ENCODE data around the gene KCTD13. TPM values are rescaled to one million over a fixed set of nuclear protein-coding genes. Genes with fewer than 3 reads are reported as not detected.
"Not testable (repeated sequence)": the region's sequence is repeated elsewhere in the genome, so short reads cannot be mapped to it uniquely, and the experiment has no call there.

Gene KCTD13
- total and polyA plus RNA-seq, 4 donors: 15.0 to 26.2 (median 16.5) TPM

- ATAC-seq (ENCODE audit: insufficient read depth, low FRiP score) (peak; percentile 35), DNase-seq (peak; percentile 54 to 89 (median 68))
- Histone ChIP-seq H3K4me1 (ENCODE audit: control insufficient read depth in 5 of 5, insufficient read depth in 5 of 5, low read length in 5 of 5) (peaks cover 0 to 15% (median 4%) of the 10 kb centered on the region in 5 donors), H3K4me3 (peak overlapping the region; percentile 75), H3K36me3 (ENCODE audit: control insufficient read depth in 4 of 4, insufficient read depth in 4 of 4, low read length in 4 of 4) (peaks cover 0 to 5% (median under 1%) of the 10 kb centered on the region in 4 donors), H3K27me3 (ENCODE audit: control insufficient read depth in 3 of 3, insufficient read depth in 3 of 3, low read length in 2 of 3) (no peaks in the 10 kb centered on the region), H3K9ac (ENCODE audit: insufficient read depth in 1 of 2, low read length in 2 of 2) (peak overlapping the region; percentile 6 to 83), H3K27ac (ENCODE audit: low read depth in 1 of 2, low read length in 1 of 2) (peak overlapping the region; percentile 88 to 97), H3K9me3 (ENCODE audit: control insufficient read depth in 4 of 4, insufficient read depth in 3 of 4, low read length in 3 of 4) (no peaks in the 10 kb centered on the region)
- no peak for TF ChIP-seq CTCF (IDR thresholded peaks at IDR 0.05; ENCODE audit: control extremely low read depth, extremely low read depth)
- WGBS, 2 donors: 3 to 5% methylated on average over 18 of the region's 18 CpGs
Observed at GRCh38 chr16:29962344-29962994, 36.4 kb upstream of the KCTD13 start.

DNA sequence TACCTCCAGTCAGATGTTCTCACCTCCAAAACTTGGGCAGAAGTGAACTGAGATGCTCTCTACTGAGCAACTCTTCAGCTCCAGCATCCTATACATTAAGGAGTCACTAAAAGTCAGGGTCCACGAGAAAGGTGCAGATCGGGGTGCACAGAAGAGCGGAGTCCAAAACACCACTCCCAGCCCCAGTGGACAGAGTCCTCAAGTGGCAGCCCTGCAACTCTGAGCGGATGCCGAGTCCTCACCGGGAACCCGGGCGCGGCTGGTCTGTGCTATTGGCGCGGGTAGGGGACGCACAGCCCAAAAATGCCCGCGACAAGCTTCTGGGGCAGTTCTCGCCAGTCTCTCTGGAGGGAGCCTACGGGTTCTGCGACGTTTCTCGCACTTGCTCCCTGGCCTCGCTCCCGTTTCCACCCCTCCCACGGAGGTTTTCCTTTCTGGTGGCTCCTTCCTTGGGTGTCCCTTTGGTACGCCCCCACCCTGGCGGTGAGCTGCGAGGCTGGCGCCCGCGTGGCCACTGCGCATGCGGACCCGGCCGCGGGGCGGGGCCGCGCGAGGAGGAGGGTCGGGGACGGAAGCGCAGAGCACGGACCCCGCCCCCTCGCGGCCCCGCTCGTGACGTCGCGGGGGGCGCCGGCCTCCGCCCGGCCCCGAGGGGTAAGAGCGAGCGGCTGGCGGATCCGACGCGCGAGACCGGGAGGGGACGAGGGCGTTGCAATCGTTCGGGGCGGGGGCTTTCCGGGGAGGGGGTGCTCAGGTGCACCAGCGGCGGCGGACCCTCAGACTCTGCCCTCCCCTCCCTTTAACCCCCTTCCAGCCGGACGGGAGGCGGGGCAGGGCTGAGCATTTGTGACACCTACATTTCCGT, 35.7 kb upstream of the KCTD13 start, which contains the start of gene TMEM219:
Gene TMEM219 (plus strand): TSS at position 601 of the 865 bp plus-strand sequence. CDS start 1,065 bp downstream, outside the sequence.
- DNase-seq (peak; percentile 94 to 95 (median 95)), ATAC-seq (ENCODE audit: insufficient read depth, low FRiP score) (peak; percentile 98)
- Histone ChIP-seq H3K27me3 (ENCODE audit: control insufficient read depth in 3 of 3, insufficient read depth in 3 of 3, low read length in 2 of 3) (no peaks in the 10 kb centered on the region), H3K9ac (ENCODE audit: insufficient read depth in 1 of 2, low read length in 2 of 2) (peak within 1 kb of the TSS; percentile 6 to 83), H3K36me3 (ENCODE audit: control insufficient read depth in 4 of 4, insufficient read depth in 4 of 4, low read length in 4 of 4) (peaks cover 0 to 5% (median under 1%) of the 10 kb centered on the region in 4 donors), H3K27ac (ENCODE audit: low read depth in 1 of 2, low read length in 1 of 2) (peak within 1 kb of the TSS; percentile 88 to 97), H3K4me1 (ENCODE audit: control insufficient read depth in 5 of 5, insufficient read depth in 5 of 5, low read length in 5 of 5) (peaks cover 0 to 15% (median 4%) of the 10 kb centered on the region in 5 donors), H3K4me3 (peak within 1 kb of the TSS; percentile 75), H3K9me3 (ENCODE audit: control insufficient read depth in 4 of 4, insufficient read depth in 3 of 4, low read length in 3 of 4) (no peaks in the 10 kb centered on the region)
- peak; percentile 31 for TF ChIP-seq CTCF (IDR thresholded peaks at IDR 0.05; ENCODE audit: control extremely low read depth, extremely low read depth)
- WGBS, 2 donors: 0 to 1% methylated on average over 64 to 75 of the region's 75 CpGs

DNA sequence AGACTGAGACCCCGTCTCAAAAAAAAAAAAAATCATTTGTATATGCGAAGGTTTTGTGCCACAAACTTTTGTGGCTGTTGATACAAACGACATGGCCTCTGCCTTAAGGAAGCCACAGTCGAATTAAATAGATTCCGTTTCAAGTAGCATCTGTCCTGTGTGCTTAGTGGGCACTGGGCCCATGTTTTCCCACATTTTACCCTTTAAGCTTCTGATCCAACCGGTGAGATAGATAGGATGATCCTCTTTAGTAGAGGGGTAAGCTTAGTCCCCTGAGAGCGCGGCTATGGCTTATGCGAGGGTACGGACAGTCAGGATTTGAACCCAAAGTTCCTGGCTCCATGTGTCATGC, 35.1 kb upstream of the KCTD13 start:
- H3K36me3 ChIP-seq (ENCODE audit: control insufficient read depth in 4 of 4, insufficient read depth in 4 of 4, low read length in 4 of 4): peaks cover 0 to 5% (median under 1%) of the 10 kb centered on the region in 4 donors
- DNase-seq: no peak
- H3K9me3 ChIP-seq (ENCODE audit: control insufficient read depth in 4 of 4, insufficient read depth in 3 of 4, low read length in 3 of 4): no peaks in the 10 kb centered on the region
- ATAC-seq (ENCODE audit: insufficient read depth, low FRiP score): no peak
- H3K4me3 ChIP-seq: peak overlapping the region; percentile 55
- H3K27ac ChIP-seq (ENCODE audit: low read depth in 1 of 2, low read length in 1 of 2): peak overlapping the region; percentile 50 to 84
- no peaks in the 10 kb centered on the region for H3K27me3 ChIP-seq (ENCODE audit: control insufficient read depth in 3 of 3, insufficient read depth in 3 of 3, low read length in 2 of 3)
- H3K4me1 ChIP-seq (ENCODE audit: control insufficient read depth in 5 of 5, insufficient read depth in 5 of 5, low read length in 5 of 5): peaks cover 0 to 15% (median 4%) of the 10 kb centered on the region in 5 donors
- TF ChIP-seq CTCF (IDR thresholded peaks at IDR 0.05; ENCODE audit: control extremely low read depth, extremely low read depth): no peak
- WGBS, 2 donors: 62 to 74% methylated on average over 10 of the region's 10 CpGs
- peak overlapping the region in 1 of 2 donors; percentile 23 for H3K9ac ChIP-seq (ENCODE audit: insufficient read depth in 1 of 2, low read length in 2 of 2)

DNA sequence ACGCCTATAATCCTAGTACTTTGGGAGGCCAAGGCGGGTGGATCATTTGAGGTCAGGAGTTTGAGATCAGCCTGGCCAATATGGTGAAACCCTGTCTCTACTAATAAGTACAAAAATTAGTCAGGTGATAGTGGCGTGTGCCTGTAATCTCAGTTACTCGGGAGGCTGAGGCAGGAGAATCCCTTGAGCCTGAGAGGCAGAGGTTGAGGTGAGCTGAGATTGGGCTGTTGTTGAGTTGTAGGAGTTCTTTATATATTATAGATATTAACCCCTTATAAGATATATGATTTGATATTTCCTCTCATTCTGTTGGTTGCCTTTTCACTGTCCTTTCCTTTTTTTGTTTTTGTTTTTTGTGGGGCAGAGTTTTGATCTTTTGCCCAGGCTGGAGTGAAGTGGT, 33.8 kb upstream of the KCTD13 start:
- H3K9me3 ChIP-seq (ENCODE audit: control insufficient read depth in 4 of 4, insufficient read depth in 3 of 4, low read length in 3 of 4); H3K36me3 ChIP-seq (ENCODE audit: control insufficient read depth in 4 of 4, insufficient read depth in 4 of 4, low read length in 4 of 4); H3K27ac ChIP-seq (ENCODE audit: low read depth in 1 of 2, low read length in 1 of 2); H3K4me3 ChIP-seq; ATAC-seq (ENCODE audit: insufficient read depth, low FRiP score); DNase-seq; H3K9ac ChIP-seq (ENCODE audit: insufficient read depth in 1 of 2, low read length in 2 of 2); H3K27me3 ChIP-seq (ENCODE audit: control insufficient read depth in 3 of 3, insufficient read depth in 3 of 3, low read length in 2 of 3): not testable (repeated sequence)
- 90 to 95% methylated on average over 4 of the region's 4 CpGs for WGBS, 2 donors
- peaks cover 0 to 15% (median 4%) of the 10 kb centered on the region in 5 donors for H3K4me1 ChIP-seq (ENCODE audit: control insufficient read depth in 5 of 5, insufficient read depth in 5 of 5, low read length in 5 of 5)

Data from lung (tissue), 12 donors.